Vagina (tissue), 2 donors: ENCODE data around the gene DPP10. TPM values are rescaled to one million over a fixed set of nuclear protein-coding genes. Genes with fewer than 3 reads are reported as not detected.

Experiments
- DNase-seq, 2 donors: peaks; one replicate each; pipeline ENCODE4 v3.0.0-alpha.2; 2017; ENCODE audit errors: extremely low spot score in 2 of 2
- H3K27ac ChIP-seq: fragments of 200-600 bp; sonication (generic); one replicate; pipeline ENCODE4 v1.5.1; 2019
- H3K27me3 ChIP-seq: fragments of 200-600 bp; sonication (generic); one replicate; pipeline ENCODE4 v1.5.1; 2019
- H3K36me3 ChIP-seq, 2 donors: fragments of 200-600 bp; sonication (generic); one replicate each; pipeline ENCODE4 v1.5.1; 2017 to 2019
- H3K4me1 ChIP-seq: fragments of 200-600 bp; sonication (generic); one replicate; pipeline ENCODE4 v1.5.1; 2019
- H3K4me3 ChIP-seq, 2 donors: fragments of 200-600 bp; sonication (generic); 1 replicate in 1 of 2; 2 replicates in 1 of 2; pipeline ENCODE4 v1.5.1; 2016 to 2019
- H3K9me3 ChIP-seq: fragments of 200-600 bp; sonication (generic); one replicate; pipeline ENCODE4 v1.5.1; 2019
- POLR2A ChIP-seq, 2 donors: fragments of 450-650 bp; IDR thresholded peaks; one replicate each; pipeline ENCODE4 v1.6.1; 2017; ENCODE audit warnings: antibody characterized with exemption in 2 of 2, mild to moderate bottlenecking in 2 of 2, moderate library complexity in 2 of 2
- POLR2AphosphoS5 ChIP-seq, 2 donors: sonication (generic); formaldehyde crosslinking; IDR thresholded peaks; one replicate each; pipeline ENCODE4 v1.9.0; 2017; ENCODE audit warnings: antibody characterized with exemption in 2 of 2, mild to moderate bottlenecking in 2 of 2, low read depth in 1 of 2; ENCODE audit not compliant: insufficient read depth in 1 of 2
- intact Hi-C: fragments of 100-400 bp; cut with DNase I; formaldehyde crosslinking; loops from one replicate; pipeline ENCODE4 v1.15.1; 2023
- total RNA-seq: library from RNA; depleted of rRNA; stranded (reverse); fragments of >200 nt; gene quantifications from one replicate; pipeline ENCODE4 v1.2.3, GENCODE V29; 2016
- TF ChIP-seq, protein P1 (sequence below), 3 experiments: fragments of 450-650 bp in 2 of 3; fragments of 200-600 bp in 1 of 3; sonication (generic) in 1 of 3; IDR thresholded peaks; one replicate each; pipeline ENCODE4 v1.5.1; 2017 to 2019; ENCODE audit warnings: antibody characterized with exemption in 3 of 3, mild to moderate bottlenecking in 2 of 3, moderate library complexity in 2 of 3

The DPP10 gene
- total RNA-seq, 1 donor from 2014 or later, result not detected

GRCh38 chr2:114784046-114784445 is 341.6 kb downstream of the DPP10 start:
- no peaks in the 10 kb centered on the region for H3K9me3 ChIP-seq
- no peaks in the 10 kb centered on the region for H3K27me3 ChIP-seq
- no peak overlapping the region for H3K27ac ChIP-seq
- H3K4me3 ChIP-seq, result no peak overlapping the region
- no peak for DNase-seq
- TF ChIP-seq POLR2A (IDR thresholded peaks at IDR 0.05) (no peak), POLR2AphosphoS5 (IDR thresholded peaks at IDR 0.05; ENCODE audit: insufficient read depth in 1 of 2, low read depth in 1 of 2) (no peak)
- TF ChIP-seq, protein P1, sequence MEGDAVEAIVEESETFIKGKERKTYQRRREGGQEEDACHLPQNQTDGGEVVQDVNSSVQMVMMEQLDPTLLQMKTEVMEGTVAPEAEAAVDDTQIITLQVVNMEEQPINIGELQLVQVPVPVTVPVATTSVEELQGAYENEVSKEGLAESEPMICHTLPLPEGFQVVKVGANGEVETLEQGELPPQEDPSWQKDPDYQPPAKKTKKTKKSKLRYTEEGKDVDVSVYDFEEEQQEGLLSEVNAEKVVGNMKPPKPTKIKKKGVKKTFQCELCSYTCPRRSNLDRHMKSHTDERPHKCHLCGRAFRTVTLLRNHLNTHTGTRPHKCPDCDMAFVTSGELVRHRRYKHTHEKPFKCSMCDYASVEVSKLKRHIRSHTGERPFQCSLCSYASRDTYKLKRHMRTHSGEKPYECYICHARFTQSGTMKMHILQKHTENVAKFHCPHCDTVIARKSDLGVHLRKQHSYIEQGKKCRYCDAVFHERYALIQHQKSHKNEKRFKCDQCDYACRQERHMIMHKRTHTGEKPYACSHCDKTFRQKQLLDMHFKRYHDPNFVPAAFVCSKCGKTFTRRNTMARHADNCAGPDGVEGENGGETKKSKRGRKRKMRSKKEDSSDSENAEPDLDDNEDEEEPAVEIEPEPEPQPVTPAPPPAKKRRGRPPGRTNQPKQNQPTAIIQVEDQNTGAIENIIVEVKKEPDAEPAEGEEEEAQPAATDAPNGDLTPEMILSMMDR (IDR thresholded peaks at IDR 0.05), result no peak
- H3K4me1 ChIP-seq, result no peaks in the 10 kb centered on the region
- intact Hi-C loops, result no loop called here
- H3K36me3 ChIP-seq, result no peaks in the 10 kb centered on the region

DNA sequence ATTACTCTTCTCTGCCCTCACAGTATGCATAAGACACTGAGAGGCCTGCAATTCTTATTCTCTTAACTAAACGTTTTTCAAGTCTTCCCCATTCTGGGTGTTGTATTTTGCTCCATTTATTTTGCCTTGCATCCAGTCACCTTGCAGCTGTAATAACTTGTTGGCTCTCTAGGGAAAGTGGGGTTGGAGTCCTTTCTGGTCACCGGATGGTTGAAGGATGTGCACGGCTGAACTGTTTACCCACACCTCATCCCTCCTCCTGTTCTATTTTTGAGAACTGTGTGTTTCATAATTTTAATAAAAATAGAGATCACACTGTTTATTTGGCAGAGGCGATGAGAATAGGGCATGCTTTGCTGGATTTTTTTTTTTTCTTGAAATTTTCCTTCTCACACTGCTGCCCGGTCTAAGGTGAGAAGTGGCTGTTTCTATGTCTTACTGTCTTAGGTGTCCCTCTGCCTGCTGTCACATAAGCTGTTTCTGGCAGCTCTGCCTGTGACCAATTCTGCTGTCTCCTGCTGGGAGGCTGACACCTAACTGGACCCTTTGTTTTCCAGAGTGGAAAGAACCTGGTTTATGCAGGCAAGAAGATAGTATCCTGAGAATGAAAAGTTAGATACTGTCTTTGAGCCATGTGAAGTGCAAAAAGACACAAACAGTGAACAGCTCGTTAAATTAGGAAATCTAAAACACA is 342.6 kb downstream of the DPP10 start:
- H3K36me3 ChIP-seq, result no peaks in the 10 kb centered on the region
- no peaks in the 10 kb centered on the region for H3K9me3 ChIP-seq
- H3K27me3 ChIP-seq, result no peaks in the 10 kb centered on the region
- H3K4me3 ChIP-seq, result no peak overlapping the region
- intact Hi-C loops, result no loop called here
- TF ChIP-seq, protein P1 (IDR thresholded peaks at IDR 0.05), result no peak
- no peak for TF ChIP-seq POLR2A (IDR thresholded peaks at IDR 0.05)
- DNase-seq, result no peak
- H3K4me1 ChIP-seq, result no peaks in the 10 kb centered on the region
- no peak overlapping the region for H3K27ac ChIP-seq

- H3K27me3 ChIP-seq, result no peaks in the 10 kb centered on the region
- no peak for DNase-seq
- TF ChIP-seq, protein P1 (IDR thresholded peaks at IDR 0.05), result no peak
- TF ChIP-seq POLR2A (IDR thresholded peaks at IDR 0.05), result no peak
- TF ChIP-seq POLR2AphosphoS5 (IDR thresholded peaks at IDR 0.05; ENCODE audit: insufficient read depth in 1 of 2, low read depth in 1 of 2), result no peak
- intact Hi-C loops, result no loop called here
- no peaks in the 10 kb centered on the region for H3K4me1 ChIP-seq
- H3K27ac ChIP-seq, result no peak overlapping the region
- H3K9me3 ChIP-seq, result no peaks in the 10 kb centered on the region
- no peak overlapping the region for H3K4me3 ChIP-seq
- no peaks in the 10 kb centered on the region for H3K36me3 ChIP-seq
Observed at GRCh38 chr2:114786901-114787300, 344.5 kb downstream of the DPP10 start.

DNA sequence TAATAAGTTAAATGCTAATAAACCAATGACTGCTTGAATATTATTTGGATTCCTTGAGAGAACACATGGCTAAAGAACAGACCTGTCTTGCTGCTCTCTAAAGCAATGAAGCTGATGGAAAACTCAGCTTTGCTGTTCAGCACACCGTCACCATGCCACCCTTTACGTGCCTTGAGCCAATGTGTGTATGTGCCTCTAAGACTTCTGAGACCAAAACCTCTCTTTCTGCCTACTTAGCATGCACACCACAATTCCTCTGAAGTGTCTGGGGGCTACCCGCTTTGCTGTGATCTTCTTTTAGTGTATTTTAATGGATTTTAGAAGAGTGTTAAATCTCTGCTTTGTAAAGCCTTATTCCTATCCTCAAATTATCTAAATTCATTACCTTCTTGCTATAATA is 345.0 kb downstream of the DPP10 start:
- H3K27me3 ChIP-seq, result no peaks in the 10 kb centered on the region
- no peaks in the 10 kb centered on the region for H3K4me1 ChIP-seq
- TF ChIP-seq, protein P1 (IDR thresholded peaks at IDR 0.05), result no peak
- TF ChIP-seq POLR2AphosphoS5 (IDR thresholded peaks at IDR 0.05; ENCODE audit: insufficient read depth in 1 of 2, low read depth in 1 of 2), result no peak
- no peak for TF ChIP-seq POLR2A (IDR thresholded peaks at IDR 0.05)
- no peak overlapping the region for H3K27ac ChIP-seq
- no peak overlapping the region for H3K4me3 ChIP-seq
- H3K36me3 ChIP-seq, result no peaks in the 10 kb centered on the region
- intact Hi-C loops, result no loop called here
- DNase-seq, result no peak
- no peaks in the 10 kb centered on the region for H3K9me3 ChIP-seq

GRCh38 chr2:114789989-114790388 is 347.5 kb downstream of the DPP10 start:
- Histone ChIP-seq H3K27ac (no peak overlapping the region), H3K4me3 (no peak overlapping the region), H3K9me3 (no peaks in the 10 kb centered on the region), H3K4me1 (no peaks in the 10 kb centered on the region), H3K27me3 (no peaks in the 10 kb centered on the region), H3K36me3 (no peaks in the 10 kb centered on the region)
- no peak for TF ChIP-seq POLR2AphosphoS5 (IDR thresholded peaks at IDR 0.05; ENCODE audit: insufficient read depth in 1 of 2, low read depth in 1 of 2)
- no peak for TF ChIP-seq POLR2A (IDR thresholded peaks at IDR 0.05)
- TF ChIP-seq, protein P1 (IDR thresholded peaks at IDR 0.05), result no peak
- DNase-seq, result no peak
- intact Hi-C loops, result no loop called here
